Stimulated activated CD4-positive, alpha-beta T cell treated with anti-CD3 and anti-CD28 coated beads, TNF-alpha, amount 100 ng/mL, for 24 hours (primary cell): ENCODE measurements around the gene JMJD8.

ENCODE experiments used
- DNase-seq, 3 experiments: peaks; one replicate each; pipeline ENCODE4 v3.0.0-alpha.2; 2020; ENCODE audit warnings: low read depth in 3 of 3

The JMJD8 gene

DNA sequence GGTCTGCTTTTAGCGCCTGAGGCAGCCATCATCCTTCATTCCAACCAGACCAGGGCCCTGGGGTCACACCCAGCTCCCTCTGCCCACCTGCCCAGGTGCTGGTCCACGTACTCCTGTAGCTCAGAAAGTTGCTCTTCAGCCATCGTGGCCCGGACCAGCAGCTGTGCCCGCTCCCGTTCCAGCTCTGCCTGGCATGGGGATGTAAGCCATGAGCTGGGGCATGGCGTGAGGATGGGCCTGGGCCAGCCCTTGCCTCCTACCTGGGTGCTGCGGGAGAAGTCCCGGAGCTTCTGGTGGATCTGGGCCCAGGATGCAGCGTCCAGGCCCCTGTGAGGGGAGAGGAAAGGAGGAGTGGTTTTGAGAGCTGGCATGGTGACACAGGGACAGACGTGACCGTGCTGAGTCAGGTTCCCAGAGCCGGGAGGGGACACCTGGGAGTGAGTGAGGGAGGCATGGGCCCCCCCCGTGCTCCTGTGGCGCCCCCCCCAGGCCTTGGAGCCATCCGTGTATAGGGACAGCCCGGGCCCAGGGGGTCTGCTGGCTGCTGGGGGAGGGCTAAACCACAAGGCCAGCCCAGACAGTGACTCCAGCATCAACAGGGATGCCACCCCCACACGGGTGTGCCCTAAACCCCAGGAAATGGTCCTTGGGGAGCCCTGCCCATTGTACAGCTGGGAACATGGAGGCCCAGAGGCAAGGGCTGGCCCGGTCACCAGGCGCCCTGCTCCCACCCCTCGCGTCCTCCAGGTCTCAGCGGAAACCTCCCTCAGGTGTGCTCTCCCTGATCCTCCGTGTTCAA lies 38.9 kb upstream of the JMJD8 start:
- no peak for DNase-seq

DNA sequence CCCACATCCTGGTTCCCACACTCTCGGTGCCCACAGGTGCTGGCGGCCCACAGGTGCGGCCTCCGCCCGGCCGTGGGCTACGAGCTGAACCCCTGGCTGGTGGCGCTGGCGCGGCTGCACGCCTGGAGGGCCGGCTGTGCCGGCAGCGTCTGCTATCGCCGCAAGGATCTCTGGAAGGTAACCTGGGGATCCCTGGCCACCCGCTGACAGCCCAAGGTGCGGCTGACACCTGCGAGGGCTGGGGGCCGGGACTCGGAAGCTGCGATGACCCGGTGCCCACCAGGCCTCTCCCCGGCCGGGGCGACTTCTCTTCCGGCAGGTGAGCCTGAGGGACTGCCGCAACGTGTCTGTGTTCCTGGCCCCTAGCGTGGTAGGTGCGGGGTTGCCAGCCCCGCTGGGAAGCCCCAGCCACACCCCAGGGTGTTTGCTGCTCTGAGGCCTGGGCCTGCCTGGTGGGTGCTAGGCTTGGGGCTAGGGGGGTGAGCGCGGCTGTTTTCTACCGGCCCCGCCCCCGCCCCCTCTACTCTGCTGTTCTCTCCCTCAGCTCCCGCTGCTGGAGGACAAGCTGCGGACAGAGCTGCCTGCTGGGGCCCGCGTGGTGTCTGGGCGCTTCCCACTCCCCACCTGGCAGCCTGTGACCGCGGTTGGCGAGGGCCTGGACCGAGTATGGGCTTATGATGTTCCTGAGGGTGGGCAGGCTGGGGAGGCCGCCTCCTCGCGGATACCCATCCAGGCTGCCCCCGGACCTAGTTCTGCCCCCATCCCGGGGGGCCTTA lies 37.8 kb upstream of the JMJD8 start:
- DNase-seq: no peak

DNA sequence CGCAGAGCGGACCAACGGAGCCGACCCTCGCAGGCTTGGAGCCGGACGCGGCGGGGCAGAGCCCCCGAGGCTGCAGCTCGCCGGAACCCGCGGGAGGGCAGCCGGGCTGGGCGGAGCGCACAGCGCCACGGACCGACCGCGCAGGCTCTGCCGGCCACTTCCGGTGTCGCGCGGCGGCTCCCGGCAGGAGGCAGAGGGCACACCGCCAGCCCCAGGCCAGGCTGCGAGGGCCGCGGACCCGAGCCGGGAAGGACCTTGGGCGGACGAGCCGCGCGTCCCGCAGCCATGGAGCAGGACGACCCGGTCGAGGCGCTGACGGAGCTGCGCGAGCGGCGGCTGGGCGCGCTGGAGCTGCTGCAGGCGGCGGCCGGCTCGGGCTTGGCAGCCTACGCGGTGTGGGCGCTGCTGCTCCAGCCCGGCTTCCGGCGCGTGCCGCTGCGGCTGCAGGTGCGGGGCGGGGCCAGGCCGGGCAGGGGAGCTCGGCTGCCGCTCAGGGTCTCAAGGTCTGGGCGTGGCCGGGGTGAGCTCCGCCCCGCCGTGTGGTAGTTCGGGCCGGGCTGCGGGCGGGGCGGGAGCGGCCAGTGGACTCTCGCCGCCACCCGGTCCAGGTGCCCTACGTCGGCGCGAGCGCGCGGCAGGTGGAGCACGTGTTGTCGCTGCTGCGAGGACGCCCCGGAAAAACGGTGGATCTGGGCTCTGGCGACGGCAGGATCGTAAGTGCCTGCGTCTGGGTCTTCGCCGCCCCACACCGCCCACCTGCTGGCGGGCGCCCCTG lies 37.0 kb upstream of the JMJD8 start, which contains the start of gene ANTKMT:
Gene ANTKMT, plus strand, starts transcription at position 157 of the 775 bp plus-strand sequence. Its CDS starts 129 bp downstream, at position 286.
- DNase-seq: peak in 2 of 3 experiments; percentile 52 to 80

DNA sequence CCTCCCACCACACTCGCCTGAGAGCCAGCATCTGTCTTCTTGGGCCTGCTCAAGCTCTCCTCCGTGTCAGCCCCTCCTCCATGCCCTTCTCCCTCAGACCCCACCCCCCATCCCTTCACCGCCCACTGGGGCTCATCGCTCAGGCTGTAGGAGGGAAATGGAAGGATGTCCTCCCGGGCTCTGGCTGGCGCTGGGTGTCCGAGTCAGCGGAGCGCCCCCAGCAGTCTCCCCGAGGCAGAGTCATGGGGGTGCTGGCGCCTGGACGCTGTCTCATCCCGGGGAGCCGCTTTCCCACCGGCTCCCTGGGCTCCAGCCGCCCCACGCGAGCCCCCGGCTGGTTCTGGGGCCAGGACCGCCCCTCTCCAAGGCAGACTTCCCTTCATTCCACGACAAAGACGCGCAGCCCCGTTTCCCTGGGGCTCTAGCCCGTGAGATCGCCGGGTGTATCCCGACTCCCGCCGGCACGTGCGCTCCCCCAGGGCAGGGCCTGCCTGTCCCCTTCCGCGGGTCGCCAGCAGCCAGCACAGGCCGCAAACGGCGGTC lies 36.4 kb upstream of the JMJD8 start:
- peak in 1 of 3 experiments; percentile 70 for DNase-seq

DNA sequence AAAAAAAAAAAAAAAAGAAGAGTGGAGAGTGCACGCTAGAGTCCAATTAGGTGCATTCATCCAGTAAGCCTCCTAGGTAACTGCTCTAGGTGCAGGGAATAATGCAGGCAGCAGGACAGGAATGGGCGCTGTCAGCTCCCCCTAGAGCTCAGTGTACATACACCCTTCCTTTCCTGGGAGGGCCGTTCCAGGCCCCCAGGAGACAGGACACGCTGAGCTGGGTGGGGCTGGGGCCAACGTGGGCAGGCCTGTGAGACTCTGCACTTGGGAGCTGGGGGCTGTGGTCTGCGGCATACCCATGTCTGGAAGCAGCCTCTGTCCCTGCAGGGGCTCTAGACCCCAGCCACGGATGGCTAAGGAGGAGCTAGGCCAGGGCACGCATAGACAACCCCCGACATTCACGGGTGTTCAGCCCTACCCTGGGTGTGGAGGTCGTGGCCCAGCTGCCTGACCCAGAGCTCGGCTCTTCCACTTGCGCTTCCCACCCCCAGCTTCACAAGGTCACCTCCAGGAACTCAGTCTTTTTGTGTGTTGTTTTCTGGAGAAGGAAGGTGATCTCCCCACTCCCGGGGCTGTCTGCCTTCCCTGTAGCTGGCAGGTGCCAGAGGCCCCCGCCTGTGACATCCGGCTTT lies 35.8 kb upstream of the JMJD8 start:
- no peak for DNase-seq

DNA sequence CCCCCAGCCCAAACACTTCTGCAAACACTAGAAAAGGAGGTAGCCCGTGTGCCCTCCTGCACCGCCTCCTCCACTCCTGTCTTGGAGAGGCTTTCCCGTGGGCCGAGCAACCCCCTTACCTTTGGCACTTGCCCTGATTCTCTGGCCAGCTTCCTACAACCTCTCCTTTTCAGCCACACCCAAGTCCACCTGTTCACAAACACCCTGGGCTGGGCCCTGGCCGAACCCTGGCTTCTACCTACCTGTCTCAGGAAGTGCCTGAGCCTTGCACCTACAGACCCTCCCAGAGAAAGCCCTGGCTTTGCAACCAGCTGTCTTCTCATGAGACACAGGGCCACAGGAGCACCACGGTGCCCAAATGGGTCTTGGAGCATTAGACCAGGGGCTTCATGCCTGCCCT lies 34.8 kb upstream of the JMJD8 start:
- no peak for DNase-seq

DNA sequence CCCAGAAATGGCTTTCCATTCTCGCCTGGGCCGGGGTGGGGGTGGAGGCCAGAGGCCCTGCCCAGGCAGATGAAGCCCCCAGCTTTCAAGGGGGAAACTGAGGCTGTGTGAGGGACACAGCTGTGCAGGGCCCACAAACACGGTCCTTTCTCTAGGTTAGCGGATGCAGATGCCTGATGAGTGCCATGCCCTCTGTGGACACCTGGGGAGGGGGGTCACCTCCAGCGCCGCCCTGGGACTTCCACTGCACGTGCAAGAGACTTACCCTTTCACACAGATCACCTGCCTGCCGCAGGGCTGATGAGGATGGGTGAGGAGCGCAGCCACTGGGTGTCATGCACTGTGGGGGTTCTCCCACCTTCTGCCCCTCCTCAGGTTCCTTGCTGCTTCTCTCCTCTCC lies 34.3 kb upstream of the JMJD8 start:
- no peak for DNase-seq

DNA sequence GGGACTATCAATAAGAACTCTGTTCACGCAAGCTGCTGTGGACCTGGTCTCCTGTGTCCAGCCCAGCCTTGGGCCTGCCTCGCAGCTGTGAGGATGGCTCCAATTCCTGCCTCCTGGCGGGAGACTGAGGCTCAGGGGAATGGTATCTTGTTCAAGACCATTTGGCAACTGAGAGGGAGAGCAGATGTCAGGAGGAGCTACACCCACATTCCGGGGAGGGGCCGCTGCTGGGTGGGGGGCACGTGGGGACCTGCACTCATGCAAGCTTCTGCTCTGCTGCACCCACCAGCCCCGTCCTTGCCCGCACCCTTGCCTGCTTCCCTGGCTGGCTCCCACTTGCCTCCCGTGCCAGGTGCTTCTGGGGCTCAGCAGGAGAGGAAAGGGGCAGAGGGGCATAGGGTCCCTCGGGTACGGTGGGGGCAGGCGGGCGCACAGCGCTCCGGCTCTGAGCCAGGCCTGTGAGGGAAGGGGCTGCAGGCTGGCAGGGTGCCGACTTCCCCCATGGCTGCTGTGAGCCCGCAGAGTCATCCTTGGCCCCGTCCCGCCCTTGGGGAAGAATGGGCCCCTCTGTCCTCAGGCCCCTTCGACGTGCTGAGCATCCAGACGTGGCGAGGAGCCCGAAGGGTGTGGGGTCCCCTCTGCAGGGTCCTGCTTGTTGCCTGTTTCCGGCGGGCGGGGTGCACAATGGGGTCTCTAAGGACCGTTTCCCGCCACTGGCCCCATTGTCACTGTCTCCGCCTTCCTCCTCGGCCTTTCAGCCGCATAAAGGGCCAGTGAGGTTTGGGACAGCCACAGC lies 33.5 kb upstream of the JMJD8 start:
- no peak for DNase-seq

DNA sequence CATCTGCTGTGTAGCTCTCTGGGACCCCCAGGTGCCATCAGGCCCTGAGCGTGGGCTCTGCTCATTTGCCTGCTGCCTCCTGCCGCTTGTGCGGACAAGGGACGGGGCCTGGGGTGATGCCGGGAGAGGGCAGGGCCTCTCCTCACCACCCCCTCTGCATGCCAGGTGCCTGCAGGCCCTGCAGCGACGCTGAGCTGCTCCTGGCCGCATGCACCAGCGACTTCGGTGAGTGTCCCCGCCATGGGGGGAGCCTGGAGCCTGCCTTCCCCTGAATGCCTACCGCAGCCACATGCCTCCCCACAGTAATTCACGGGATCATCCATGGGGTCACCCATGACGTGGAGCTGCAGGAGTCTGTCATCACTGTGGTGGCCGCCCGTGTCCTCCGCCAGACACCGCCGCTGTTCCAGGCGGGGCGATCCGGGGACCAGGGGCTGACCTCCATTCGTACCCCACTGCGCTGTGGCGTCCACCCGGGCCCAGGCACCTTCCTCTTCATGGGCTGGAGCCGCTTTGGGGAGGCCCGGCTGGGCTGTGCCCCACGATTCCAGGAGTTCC lies 32.7 kb upstream of the JMJD8 start:
- no peak for DNase-seq

DNA sequence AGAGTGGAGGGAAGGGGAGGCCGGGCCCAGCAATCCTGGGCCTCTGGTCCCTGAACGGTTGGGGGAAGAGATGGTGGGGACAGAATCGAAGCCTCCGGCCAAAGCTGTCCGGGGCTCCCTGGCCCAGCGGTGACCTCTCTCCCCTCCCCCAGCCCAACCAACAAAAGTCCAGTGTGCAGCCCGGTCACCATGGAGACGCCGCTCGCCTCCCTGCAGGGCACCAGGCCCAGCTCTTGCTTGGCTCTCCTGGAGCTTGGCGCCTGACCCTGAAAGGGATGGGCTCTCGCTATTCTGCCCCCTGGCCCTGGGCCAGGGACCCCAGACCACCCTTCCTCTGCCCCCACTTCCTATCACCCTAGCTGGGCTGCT lies 32.0 kb upstream of the JMJD8 start:
- DNase-seq: no peak

DNA sequence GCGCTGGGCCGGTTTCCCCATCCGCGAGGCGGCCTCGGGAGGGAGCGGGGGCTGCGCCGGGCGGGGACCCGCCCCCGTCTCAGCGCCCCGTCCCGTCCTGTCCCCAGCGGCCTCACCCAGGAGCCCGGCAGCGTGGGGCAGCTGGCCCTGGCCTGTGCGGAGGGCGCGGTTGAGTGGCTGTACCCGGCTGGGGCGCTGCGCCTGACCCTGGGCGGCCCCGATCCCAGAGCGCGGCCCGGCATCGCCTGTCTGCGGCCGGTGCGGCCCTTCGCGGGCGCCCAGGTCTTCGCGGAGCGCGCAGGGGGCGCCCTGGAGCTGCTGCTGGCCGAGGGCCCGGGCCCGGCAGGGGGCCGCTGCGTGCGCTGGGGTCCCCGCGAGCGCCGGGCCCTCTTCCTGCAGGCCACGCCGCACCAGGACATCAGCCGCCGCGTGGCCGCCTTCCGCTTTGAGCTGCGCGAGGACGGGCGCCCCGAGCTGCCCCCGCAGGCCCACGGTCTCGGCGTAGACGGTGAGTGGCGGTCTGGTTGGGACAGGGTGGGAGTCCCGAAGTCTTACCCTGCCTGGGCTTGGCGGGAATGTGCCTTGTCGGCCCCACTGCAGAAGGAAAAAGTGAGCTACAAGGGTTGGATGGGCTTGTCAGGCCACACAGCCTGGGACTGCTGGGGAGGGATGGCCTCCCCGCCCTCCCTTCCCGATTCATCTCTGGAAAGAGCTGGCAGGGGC lies 31.5 kb upstream of the JMJD8 start:
- no peak for DNase-seq

DNA sequence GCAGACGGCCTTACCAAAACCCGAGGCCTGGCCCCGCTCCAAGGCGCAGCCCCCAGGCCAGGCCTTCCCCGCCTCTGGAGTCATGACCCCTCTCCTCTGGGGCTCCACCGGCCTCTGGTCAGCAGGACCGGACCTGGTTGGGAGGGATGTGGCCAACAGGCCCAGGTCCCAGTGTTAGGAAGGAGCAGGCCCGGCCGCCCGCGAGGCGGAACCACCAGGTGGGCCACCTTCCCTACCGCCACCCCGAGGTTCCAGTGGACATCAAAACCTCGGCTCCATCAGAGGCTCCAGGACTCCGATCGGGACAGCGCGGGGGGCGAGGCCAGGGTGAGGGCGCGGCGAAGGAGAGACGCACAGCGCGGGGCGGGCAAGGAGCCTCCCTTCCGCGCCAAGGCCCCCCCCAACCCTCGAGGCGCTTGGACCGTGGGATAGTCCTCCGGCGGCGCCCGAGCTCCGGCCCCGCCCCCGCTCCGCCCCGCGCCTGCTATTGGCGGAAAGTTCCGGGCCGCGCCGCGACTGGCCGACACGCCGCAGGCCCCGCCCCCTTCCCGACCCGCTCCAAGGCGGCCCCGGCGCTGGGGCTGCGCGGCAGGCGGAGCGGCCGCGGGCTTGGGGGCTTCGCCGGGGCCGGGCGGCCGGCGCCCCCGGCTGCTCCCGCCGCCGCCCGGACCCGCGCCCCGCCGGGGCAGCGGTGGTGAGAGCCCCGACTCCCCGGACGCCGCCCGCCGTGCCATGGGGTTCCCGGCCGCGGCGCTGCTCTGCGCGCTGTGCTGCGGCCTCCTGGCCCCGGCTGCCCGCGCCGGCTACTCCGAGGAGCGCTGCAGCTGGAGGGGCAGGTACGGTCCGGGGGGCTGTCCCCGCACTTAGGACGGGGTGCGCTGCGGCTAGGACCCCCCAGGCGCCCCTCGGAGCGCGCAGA lies 30.7 kb upstream of the JMJD8 start, which contains the start of gene METRN:
Gene METRN, plus strand, starts transcription at position 561 of the 919 bp plus-strand sequence. Its CDS starts 172 bp downstream, at position 733.
- DNase-seq: peak; percentile 77 to 92 (median 85)

DNA sequence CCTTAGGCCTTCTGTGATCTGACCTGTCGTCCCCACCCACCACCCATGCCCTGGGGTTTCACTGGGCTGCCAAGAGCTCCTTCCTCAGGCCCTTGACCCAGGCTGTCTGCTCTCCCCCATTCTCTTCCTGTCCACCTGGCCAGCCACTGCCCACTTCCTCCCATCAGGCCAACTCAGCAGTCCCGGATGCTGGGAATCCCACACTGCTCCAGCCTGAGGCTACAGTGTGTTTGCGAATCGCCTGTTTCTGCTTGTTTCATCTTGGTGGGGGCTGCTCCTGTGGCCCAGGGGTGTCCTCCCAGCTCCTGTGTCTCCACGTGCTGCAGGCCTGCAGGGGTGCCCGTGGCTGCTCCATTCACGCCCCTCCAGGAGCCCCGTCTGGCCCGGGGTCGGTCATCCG lies 29.9 kb upstream of the JMJD8 start:
- DNase-seq: no peak

DNA sequence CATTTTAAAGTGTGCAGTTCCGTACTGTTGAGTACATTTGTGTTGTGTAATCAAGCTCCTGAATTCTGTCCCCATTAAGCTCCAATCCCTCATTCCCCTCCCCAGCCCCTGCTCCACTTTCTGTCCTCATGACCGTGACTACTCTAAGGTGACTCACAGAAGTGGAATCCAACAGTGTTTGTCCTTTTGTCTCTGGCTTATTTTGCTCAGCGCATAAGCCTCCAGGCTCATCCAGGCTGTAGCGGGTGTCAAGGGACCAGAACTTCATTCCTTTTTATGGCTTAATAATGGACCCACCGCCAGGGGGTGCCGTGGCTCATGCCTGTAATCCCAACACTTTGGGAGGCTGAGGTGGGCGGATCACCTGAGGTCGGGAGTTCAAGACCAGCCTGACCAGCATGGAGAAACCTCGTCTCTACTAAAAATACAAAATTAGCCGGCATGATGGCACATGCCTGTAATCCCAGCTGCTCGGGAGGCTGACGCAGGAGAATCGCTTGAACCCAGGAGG lies 28.7 kb upstream of the JMJD8 start:
- DNase-seq: peak in 1 of 3 experiments; percentile 63

DNA sequence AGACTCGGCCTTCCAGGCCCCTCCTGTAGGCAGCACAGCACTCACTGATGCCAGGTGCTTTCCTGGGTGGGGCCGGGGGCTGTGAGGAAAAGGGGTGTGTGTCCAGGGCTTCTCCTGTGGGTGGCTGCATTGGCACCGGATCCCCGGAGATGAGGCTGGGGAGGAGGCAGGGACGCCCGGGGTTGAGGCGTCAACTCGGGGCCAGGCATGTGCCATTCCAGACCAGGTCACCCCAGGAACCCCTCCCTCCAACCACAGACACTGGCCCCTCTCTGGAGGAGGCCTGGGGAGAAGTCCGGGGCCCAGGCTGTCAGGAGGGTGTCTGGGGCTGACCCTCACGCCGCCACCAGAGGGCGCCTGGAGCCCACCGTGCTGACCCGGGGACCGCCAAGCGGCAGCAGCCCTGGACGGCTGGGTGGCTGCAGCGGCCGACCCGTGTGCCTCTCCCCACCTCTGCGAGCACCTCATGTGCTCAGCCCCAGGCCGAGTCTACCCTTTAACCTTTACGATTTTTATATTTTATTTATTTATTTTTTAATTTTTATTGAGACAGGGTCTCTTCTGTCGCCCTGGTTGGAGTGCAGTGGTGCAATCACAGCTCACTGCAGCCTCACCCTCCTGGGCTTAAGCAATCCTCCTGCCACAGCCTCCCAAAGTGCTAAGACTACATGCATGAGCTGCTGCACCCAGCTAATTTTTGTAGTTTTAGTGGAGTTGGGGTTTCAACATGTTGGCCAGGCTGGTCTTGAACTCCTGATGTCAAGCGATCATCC lies 27.6 kb upstream of the JMJD8 start:
- DNase-seq: peak; percentile 51 to 79 (median 71)

DNA sequence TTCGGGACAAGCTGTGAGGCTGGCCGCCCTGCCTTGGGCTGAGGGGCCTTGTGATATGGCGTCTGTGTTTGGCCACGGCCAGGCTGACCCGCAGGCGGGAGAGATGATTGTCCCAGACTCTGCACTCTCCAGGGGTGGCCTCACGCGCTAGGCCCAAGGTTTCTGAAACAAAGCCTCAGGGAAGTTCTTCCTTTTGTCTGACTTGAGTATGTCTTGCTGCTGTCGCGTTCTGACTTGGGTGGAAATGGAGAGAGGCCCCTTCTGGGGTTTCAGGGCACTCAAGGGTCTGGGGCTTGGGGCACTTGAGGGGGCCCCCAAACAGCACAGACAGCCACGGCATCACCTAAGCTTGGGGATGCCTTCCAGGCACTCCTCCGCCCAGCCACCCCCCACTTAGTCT lies 26.9 kb upstream of the JMJD8 start:
- DNase-seq: no peak

DNA sequence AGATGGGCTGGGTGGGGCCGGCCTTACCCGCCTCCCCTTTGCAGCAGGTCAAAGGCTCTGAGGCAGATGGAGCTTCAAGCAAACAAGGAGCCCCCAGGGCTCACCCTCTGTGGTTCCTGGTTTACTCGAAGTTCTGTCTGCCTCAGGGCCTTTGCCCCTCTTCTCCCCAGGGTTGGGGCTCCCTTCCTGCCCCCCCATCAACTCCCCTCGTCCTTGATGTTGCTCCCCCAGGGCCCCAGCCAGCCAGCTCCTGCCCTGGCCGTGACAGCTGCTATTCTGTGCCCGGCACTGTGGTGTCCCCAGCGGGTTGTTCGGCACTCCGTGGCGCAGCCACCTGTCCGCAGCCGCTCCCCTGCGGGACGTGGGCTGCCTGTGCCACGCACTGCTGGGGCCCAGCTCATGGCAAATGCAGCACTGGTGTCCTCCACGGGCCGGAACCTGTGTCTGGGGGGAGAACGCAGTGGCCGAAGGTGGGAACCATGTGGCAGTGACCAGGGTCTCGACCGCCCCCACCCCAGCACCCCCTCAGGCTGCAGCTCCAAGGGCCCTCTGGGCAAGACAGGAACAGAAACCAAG lies 26.5 kb upstream of the JMJD8 start:
- DNase-seq: no peak
